HG03469 (cell line): ENCODE results near the gene TPRG1.

ENCODE experiments used
- ATAC-seq: cut with Tn5 transposase; IDR thresholded peaks from one replicate; pipeline ENCODE4 v1.9.1; 2021; ENCODE audit warnings: mild to moderate bottlenecking, moderate library complexity, moderate number of reproducible peaks; ENCODE audit not compliant: unreplicated experiment

TPRG1 gene

GRCh38 chr3:189276444-189277219 lies 104.9 kb downstream of the TPRG1 start:
- ATAC-seq: no peak

- ATAC-seq: no peak
These were observed 105.9 kb downstream of the TPRG1 start for GRCh38 chr3:189277711-189278110.

- no peak for ATAC-seq
These were observed 106.5 kb downstream of the TPRG1 start for GRCh38 chr3:189278221-189278620.

GRCh38 chr3:189282189-189282588 lies 110.4 kb downstream of the TPRG1 start:
- no peak for ATAC-seq

GRCh38 chr3:189282741-189283140 lies 111.0 kb downstream of the TPRG1 start:
- no peak for ATAC-seq

GRCh38 chr3:189286188-189286587 lies 114.4 kb downstream of the TPRG1 start:
- no peak for ATAC-seq

GRCh38 chr3:189286916-189287315 lies 115.1 kb downstream of the TPRG1 start:
- ATAC-seq: no peak

- ATAC-seq: peak; percentile 92
These were observed 116.8 kb downstream of the TPRG1 start for GRCh38 chr3:189288348-189289235.

- ATAC-seq: no peak
These were observed 117.5 kb downstream of the TPRG1 start for GRCh38 chr3:189289251-189289650.

GRCh38 chr3:189292667-189293484 lies 121.1 kb downstream of the TPRG1 start:
- ATAC-seq: no peak

- no peak for ATAC-seq
These were observed 122.9 kb downstream of the TPRG1 start for GRCh38 chr3:189294649-189295048.

GRCh38 chr3:189295089-189295488 lies 123.3 kb downstream of the TPRG1 start:
- ATAC-seq: no peak

GRCh38 chr3:189297932-189298331 lies 126.2 kb downstream of the TPRG1 start:
- ATAC-seq: no peak

GRCh38 chr3:189298469-189299375 lies 127.0 kb downstream of the TPRG1 start:
- no peak for ATAC-seq

GRCh38 chr3:189300345-189300744 lies 128.6 kb downstream of the TPRG1 start:
- ATAC-seq: no peak

GRCh38 chr3:189301479-189301878 lies 129.7 kb downstream of the TPRG1 start:
- no peak for ATAC-seq

- ATAC-seq: no peak
These were observed 131.8 kb downstream of the TPRG1 start for GRCh38 chr3:189303584-189303983.

GRCh38 chr3:189304465-189305351 lies 132.9 kb downstream of the TPRG1 start:
- no peak for ATAC-seq

GRCh38 chr3:189305412-189305811 lies 133.6 kb downstream of the TPRG1 start:
- ATAC-seq: peak; percentile 66
